Loucy (cell line): Measurements from ENCODE around the gene KCNH2.

Experiments
- H2AFZ ChIP-seq: fragments of 200-600 bp; sonication (generic); 2 replicates; pipeline ENCODE4 v1.6.0; 2016; ENCODE audit warnings: antibody characterized with exemption, mild to moderate bottlenecking, low read length, moderate library complexity
- H3F3A ChIP-seq: fragments of 200-600 bp; 2 replicates; pipeline ENCODE4 v1.6.0; 2016; ENCODE audit warnings: antibody characterized with exemption, low read depth, mild to moderate bottlenecking
- H3K27me3 ChIP-seq: fragments of 200-600 bp; sonication (generic); 2 replicates; pipeline ENCODE4 v1.6.1; 2014; ENCODE audit warnings: low read length, mild to moderate bottlenecking; ENCODE audit not compliant: insufficient read depth, poor library complexity, severe bottlenecking
- H3K36me3 ChIP-seq: fragments of 200-600 bp; sonication (generic); 2 replicates; pipeline ENCODE4 v1.6.1; 2016; ENCODE audit warnings: low read length; ENCODE audit not compliant: insufficient read depth
- H3K4me1 ChIP-seq: fragments of 200-600 bp; sonication (generic); 2 replicates; pipeline ENCODE4 v1.5.1; 2014; ENCODE audit warnings: low read length, mild to moderate bottlenecking; ENCODE audit not compliant: insufficient read depth, poor library complexity, severe bottlenecking
- H3K4me2 ChIP-seq: fragments of 200-600 bp; sonication (generic); 2 replicates; pipeline ENCODE4 v1.6.0; 2014; ENCODE audit warnings: antibody characterized with exemption, low read length, low read depth, mild to moderate bottlenecking; ENCODE audit not compliant: poor library complexity, severe bottlenecking
- H3K4me3 ChIP-seq: fragments of 200-600 bp; sonication (generic); 2 replicates; pipeline ENCODE4 v1.5.1; 2014; ENCODE audit warnings: low read length, mild to moderate bottlenecking, mixed read lengths; ENCODE audit not compliant: poor library complexity, severe bottlenecking
- H3K79me2 ChIP-seq: fragments of 200-600 bp; sonication (generic); 2 replicates; pipeline ENCODE4 v1.6.1; 2014; ENCODE audit warnings: low read length; ENCODE audit not compliant: insufficient read depth
- H3K9ac ChIP-seq: fragments of 200-600 bp; sonication (generic); 2 replicates; pipeline ENCODE4 v1.6.0; 2014; ENCODE audit warnings: mild to moderate bottlenecking, low read depth, low read length, moderate library complexity; ENCODE audit not compliant: poor library complexity, severe bottlenecking
- H3K9me2 ChIP-seq: fragments of 200-600 bp; sonication (generic); replicated peaks from 2 replicates; pipeline ENCODE4 v1.6.1; 2016; ENCODE audit warnings: low read depth, low read length, mixed read lengths
- H3K9me3 ChIP-seq: fragments of 200-600 bp; sonication (generic); 2 replicates; pipeline ENCODE4 v1.6.1; 2014; ENCODE audit warnings: mild to moderate bottlenecking, antibody characterized with exemption, low read length, low read depth; ENCODE audit not compliant: insufficient read depth
- H4K20me1 ChIP-seq: fragments of 200-600 bp; sonication (generic); 2 replicates; pipeline ENCODE4 v1.6.0; 2014; ENCODE audit warnings: antibody characterized with exemption, low read length, mild to moderate bottlenecking; ENCODE audit not compliant: insufficient read depth, poor library complexity, severe bottlenecking
- CTCF ChIP-seq: fragments of 200-600 bp; sonication (generic); conservative IDR thresholded peaks from 2 replicates; pipeline ENCODE4 v1.5.1; 2014; ENCODE audit warnings: mild to moderate bottlenecking, antibody characterized with exemption, low read length
- EZH2phosphoT487 ChIP-seq: fragments of 200-600 bp; IDR thresholded peaks from 2 replicates; pipeline ENCODE4 v1.6.1; 2018; ENCODE audit warnings: antibody characterized with exemption, mild to moderate bottlenecking, moderate library complexity, borderline replicate concordance

The KCNH2 gene

GRCh38 chr7:150954201-150954985, 23.7 kb downstream of the KCNH2 start:
- Histone ChIP-seq H3K27me3 (no peaks in the 10 kb centered on the region), H3K4me1 (peaks cover 18% of the 10 kb centered on the region), H3K79me2 (no peaks in the 10 kb centered on the region), H3K9me2 (no peaks in the 10 kb centered on the region), H3K9me3 (no peaks in the 10 kb centered on the region), H3F3A (no peaks in the 10 kb centered on the region), H3K4me3 (no peak overlapping the region), H3K9ac (no peak overlapping the region), H3K4me2 (no peak overlapping the region), H4K20me1 (no peaks in the 10 kb centered on the region), H2AFZ (no peak overlapping the region), H3K36me3 (no peaks in the 10 kb centered on the region)
- no peak for TF ChIP-seq EZH2phosphoT487
- TF ChIP-seq CTCF, result no peak

GRCh38 chr7:150953061-150953997, 24.8 kb downstream of the KCNH2 start:
- TF ChIP-seq EZH2phosphoT487 (no peak), CTCF (no peak)
- no peak overlapping the region for H3K4me2 ChIP-seq
- no peak overlapping the region for H3K9ac ChIP-seq
- no peaks in the 10 kb centered on the region for H3K36me3 ChIP-seq
- no peaks in the 10 kb centered on the region for H4K20me1 ChIP-seq
- no peak overlapping the region for H2AFZ ChIP-seq
- no peaks in the 10 kb centered on the region for H3F3A ChIP-seq
- no peaks in the 10 kb centered on the region for H3K9me2 ChIP-seq
- H3K27me3 ChIP-seq, result no peaks in the 10 kb centered on the region
- H3K4me1 ChIP-seq, result peaks cover 17% of the 10 kb centered on the region
- H3K9me3 ChIP-seq, result no peaks in the 10 kb centered on the region
- no peak overlapping the region for H3K4me3 ChIP-seq
- no peaks in the 10 kb centered on the region for H3K79me2 ChIP-seq

- no peaks in the 10 kb centered on the region for H3F3A ChIP-seq
- H3K36me3 ChIP-seq, result no peaks in the 10 kb centered on the region
- H3K9me3 ChIP-seq, result no peaks in the 10 kb centered on the region
- H4K20me1 ChIP-seq, result no peaks in the 10 kb centered on the region
- no peak overlapping the region for H2AFZ ChIP-seq
- no peaks in the 10 kb centered on the region for H3K27me3 ChIP-seq
- peaks cover 17% of the 10 kb centered on the region for H3K4me1 ChIP-seq
- no peak for TF ChIP-seq CTCF
- TF ChIP-seq EZH2phosphoT487, result no peak
- no peaks in the 10 kb centered on the region for H3K9me2 ChIP-seq
- H3K9ac ChIP-seq, result no peak overlapping the region
- no peak overlapping the region for H3K4me2 ChIP-seq
- H3K4me3 ChIP-seq, result no peak overlapping the region
- H3K79me2 ChIP-seq, result no peaks in the 10 kb centered on the region
Measured at GRCh38 chr7:150952331-150953050, 25.6 kb downstream of the KCNH2 start.
